CD14-positive monocyte (primary cell): ENCODE results near the gene DLL4. TPM values are rescaled to one million over a fixed set of nuclear protein-coding genes. Genes with fewer than 3 reads are reported as not detected.
A peak's percentile ranks its signal among the peaks of the same experiment; 100 is the strongest.

ENCODE experiments used
- DNase-seq, 3 donors: peaks; one replicate each; pipeline ENCODE4 v3.0.0-alpha.2; 2011 to 2022
- H2AFZ ChIP-seq: 2 replicates; pipeline ENCODE4 v1.6.0; 2012; ENCODE audit warnings: mild to moderate bottlenecking, low read depth, low read length, inconsistent platforms; ENCODE audit not compliant: insufficient read depth, poor library complexity, severe bottlenecking
- H3K27ac ChIP-seq, 2 donors: 1 replicate in 1 of 2; 2 replicates in 1 of 2; pipeline ENCODE4 v1.5.1; 2012 to 2013; ENCODE audit warnings: low read length in 2 of 2, control low read depth in 1 of 2, inconsistent platforms in 1 of 2, low read depth in 1 of 2, mild to moderate bottlenecking in 1 of 2
- H3K27me3 ChIP-seq, 2 donors: one replicate each; pipeline versions ENCODE4 v1.6.0 to v1.6.1; 2011 to 2013; ENCODE audit warnings: low read length in 2 of 2; ENCODE audit not compliant: control insufficient read depth in 2 of 2, insufficient read depth in 2 of 2
- H3K36me3 ChIP-seq, 2 donors: replicated peaks in 1 of 2; 1 replicate in 1 of 2; 2 replicates in 1 of 2; pipeline versions ENCODE4 v1.5.1 to v1.6.1; 2012 to 2013; ENCODE audit warnings: low read length in 2 of 2, control low read depth in 1 of 2, inconsistent platforms in 1 of 2, mild to moderate bottlenecking in 1 of 2; ENCODE audit not compliant: insufficient read depth in 2 of 2, control insufficient read depth in 1 of 2
- H3K4me1 ChIP-seq, 2 donors: 1 replicate in 1 of 2; 2 replicates in 1 of 2; pipeline versions ENCODE4 v1.5.1 to v1.6.1; 2012 to 2013; ENCODE audit warnings: low read length in 2 of 2, control low read depth in 1 of 2, inconsistent platforms in 1 of 2, mild to moderate bottlenecking in 1 of 2, moderate library complexity in 1 of 2; ENCODE audit not compliant: insufficient read depth in 2 of 2, control insufficient read depth in 1 of 2
- H3K4me2 ChIP-seq: replicated peaks from 2 replicates; pipeline ENCODE3; 2012; ENCODE audit warnings: low read length, moderate library complexity, mild to moderate bottlenecking; ENCODE audit not compliant: poor library complexity, severe bottlenecking; ENCODE audit errors: extremely low read depth
- H3K4me3 ChIP-seq, 3 experiments: fragments of 200-600 bp in 1 of 3; sonication (generic) in 1 of 3; replicated peaks in 1 of 3; 1 replicate in 2 of 3; 2 replicates in 1 of 3; pipeline ENCODE4 v1.5.1; 2011 to 2013; ENCODE audit warnings: low read length in 3 of 3, mild to moderate bottlenecking in 3 of 3, control low read depth in 2 of 3, low read depth in 2 of 3, inconsistent platforms in 1 of 3, moderate library complexity in 1 of 3
- H3K79me2 ChIP-seq: 2 replicates; pipeline ENCODE4 v1.6.0; 2012; ENCODE audit warnings: mild to moderate bottlenecking, control low read depth, inconsistent platforms, low read length, moderate library complexity; ENCODE audit not compliant: insufficient read depth
- H3K9ac ChIP-seq: 2 replicates; pipeline ENCODE4 v1.6.0; 2017; ENCODE audit warnings: low read length, mild to moderate bottlenecking; ENCODE audit not compliant: insufficient read depth, poor library complexity, severe bottlenecking
- H3K9me3 ChIP-seq, 2 donors: replicated peaks in 1 of 2; 1 replicate in 1 of 2; 2 replicates in 1 of 2; pipeline versions ENCODE4 v1.5.1 to v1.6.1; 2012 to 2013; ENCODE audit warnings: low read length in 2 of 2, control low read depth in 1 of 2; ENCODE audit not compliant: control insufficient read depth in 1 of 2, insufficient read depth in 1 of 2
- H4K20me1 ChIP-seq: 2 replicates; pipeline ENCODE4 v1.6.0; 2012; ENCODE audit warnings: mild to moderate bottlenecking, low read length, control low read depth, moderate library complexity; ENCODE audit not compliant: insufficient read depth
- H3K27ac Mint-ChIP-seq, 7 donors: one replicate each; pipeline ENCODE4 v1.8.0; 2020; ENCODE audit warnings: mild to moderate bottlenecking in 7 of 7, mixed read lengths in 7 of 7, moderate library complexity in 6 of 7, inconsistent platforms in 2 of 7
- H3K27me3 Mint-ChIP-seq, 3 donors: one replicate each; pipeline ENCODE4 v1.8.0; 2021 to 2022; ENCODE audit warnings: low read depth in 3 of 3, mild to moderate bottlenecking in 3 of 3, mixed read lengths in 3 of 3, moderate library complexity in 3 of 3, inconsistent platforms in 1 of 3
- H3K36me3 Mint-ChIP-seq, 2 donors: one replicate each; pipeline ENCODE4 v1.8.0; 2020; ENCODE audit warnings: mixed read lengths in 2 of 2, inconsistent platforms in 1 of 2, mild to moderate bottlenecking in 1 of 2
- H3K4me1 Mint-ChIP-seq: one replicate; pipeline ENCODE4 v1.8.0; 2020; ENCODE audit warnings: mild to moderate bottlenecking, mixed read lengths
- H3K4me3 Mint-ChIP-seq, 2 donors: one replicate each; pipeline ENCODE4 v1.8.0; 2020; ENCODE audit warnings: mild to moderate bottlenecking in 2 of 2, mixed read lengths in 2 of 2, moderate library complexity in 1 of 2
- H3K9me3 Mint-ChIP-seq, 7 donors: one replicate each; pipeline ENCODE4 v1.8.0; 2020 to 2022; ENCODE audit warnings: mixed read lengths in 7 of 7, mild to moderate bottlenecking in 6 of 7, moderate library complexity in 6 of 7, inconsistent platforms in 2 of 7
- WGBS: methylation state at CpG from one replicate; pipeline ENCODE4 v1.1.5; 2013; ENCODE audit warnings: missing lambda C conversion rate; ENCODE audit not compliant: insufficient coverage; 5-methylcytosine and 5-hydroxymethylcytosine counted together
- intact Hi-C, 2 donors: fragments of 100-400 bp; cut with micrococcal nuclease; formaldehyde crosslinking; loops; one replicate each; pipeline versions ENCODE4 v1.15.0 to v1.15.1; 2023
- polyA plus RNA-seq, 3 donors: library from polyadenylated mRNA; depleted of rRNA in 1 of 3; unstranded in 2 of 3; stranded (reverse) in 1 of 3; fragments of 300-500 nt in 2 of 3; fragments of >200 nt in 1 of 3; fragmentation: Illumina TruSeq in 2 of 3; gene quantifications; 1 replicate in 2 of 3; 2 replicates in 1 of 3; pipeline ENCODE4 v1.2.3, GENCODE V29; 2012 to 2021
- TF ChIP-seq, protein P1 (sequence below): fragments of 200-600 bp; IDR thresholded peaks from one replicate; pipeline ENCODE4 v1.8.0; 2022; ENCODE audit warnings: antibody characterized with exemption, mild to moderate bottlenecking

DLL4 gene
- polyA plus RNA-seq, 3 donors, result 0.07 TPM; not detected in 2

DNA sequence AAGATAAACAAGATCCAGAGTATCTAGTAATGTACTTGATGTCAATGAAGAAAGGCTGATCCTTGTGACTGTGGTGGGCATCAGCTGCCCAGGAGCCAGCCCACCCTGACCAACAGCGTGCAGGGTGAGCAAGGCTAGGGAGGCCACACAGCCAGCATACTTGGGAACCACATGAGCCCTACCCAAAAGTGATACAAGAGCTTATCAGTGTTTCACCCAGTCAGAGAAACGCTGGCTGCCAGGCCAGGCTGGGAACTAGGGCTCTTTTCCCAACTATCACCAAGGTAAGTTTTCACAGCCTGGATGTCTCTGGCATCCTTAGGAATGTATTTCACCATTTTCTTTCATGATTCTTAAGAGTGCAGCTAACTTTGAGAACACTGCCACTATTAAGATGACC lies 49.0 kb downstream of the DLL4 start:
- no peak overlapping the region for H3K4me2 ChIP-seq
- H3K27ac ChIP-seq, result no peak overlapping the region
- H3K9ac ChIP-seq, result no peak overlapping the region
- H3K27me3 Mint-ChIP-seq, result peaks cover 0 to 3% (median 0%) of the 10 kb centered on the region in 3 donors
- H4K20me1 ChIP-seq, result peaks cover 4% of the 10 kb centered on the region
- no peaks in the 10 kb centered on the region for H3K9me3 ChIP-seq
- TF ChIP-seq, protein P1, sequence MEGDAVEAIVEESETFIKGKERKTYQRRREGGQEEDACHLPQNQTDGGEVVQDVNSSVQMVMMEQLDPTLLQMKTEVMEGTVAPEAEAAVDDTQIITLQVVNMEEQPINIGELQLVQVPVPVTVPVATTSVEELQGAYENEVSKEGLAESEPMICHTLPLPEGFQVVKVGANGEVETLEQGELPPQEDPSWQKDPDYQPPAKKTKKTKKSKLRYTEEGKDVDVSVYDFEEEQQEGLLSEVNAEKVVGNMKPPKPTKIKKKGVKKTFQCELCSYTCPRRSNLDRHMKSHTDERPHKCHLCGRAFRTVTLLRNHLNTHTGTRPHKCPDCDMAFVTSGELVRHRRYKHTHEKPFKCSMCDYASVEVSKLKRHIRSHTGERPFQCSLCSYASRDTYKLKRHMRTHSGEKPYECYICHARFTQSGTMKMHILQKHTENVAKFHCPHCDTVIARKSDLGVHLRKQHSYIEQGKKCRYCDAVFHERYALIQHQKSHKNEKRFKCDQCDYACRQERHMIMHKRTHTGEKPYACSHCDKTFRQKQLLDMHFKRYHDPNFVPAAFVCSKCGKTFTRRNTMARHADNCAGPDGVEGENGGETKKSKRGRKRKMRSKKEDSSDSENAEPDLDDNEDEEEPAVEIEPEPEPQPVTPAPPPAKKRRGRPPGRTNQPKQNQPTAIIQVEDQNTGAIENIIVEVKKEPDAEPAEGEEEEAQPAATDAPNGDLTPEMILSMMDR, result no peak
- no peak overlapping the region for H3K27ac Mint-ChIP-seq
- no peaks in the 10 kb centered on the region for H3K9me3 Mint-ChIP-seq
- intact Hi-C loops, result no loop called here
- H3K4me3 Mint-ChIP-seq, result no peak overlapping the region
- no peak overlapping the region for H2AFZ ChIP-seq
- H3K4me1 Mint-ChIP-seq, result no peaks in the 10 kb centered on the region
- H3K4me1 ChIP-seq, result no peaks in the 10 kb centered on the region
- no peak for DNase-seq
- H3K4me3 ChIP-seq, result no peak overlapping the region
- no peaks in the 10 kb centered on the region for H3K79me2 ChIP-seq
- peaks cover 75 to 88% of the 10 kb centered on the region in 2 donors for H3K36me3 Mint-ChIP-seq
- H3K27me3 ChIP-seq, result no peaks in the 10 kb centered on the region
- 100% methylated on average over 1 of the region's 2 CpGs for WGBS
- peaks cover 70 to 77% of the 10 kb centered on the region in 2 donors for H3K36me3 ChIP-seq

DNA sequence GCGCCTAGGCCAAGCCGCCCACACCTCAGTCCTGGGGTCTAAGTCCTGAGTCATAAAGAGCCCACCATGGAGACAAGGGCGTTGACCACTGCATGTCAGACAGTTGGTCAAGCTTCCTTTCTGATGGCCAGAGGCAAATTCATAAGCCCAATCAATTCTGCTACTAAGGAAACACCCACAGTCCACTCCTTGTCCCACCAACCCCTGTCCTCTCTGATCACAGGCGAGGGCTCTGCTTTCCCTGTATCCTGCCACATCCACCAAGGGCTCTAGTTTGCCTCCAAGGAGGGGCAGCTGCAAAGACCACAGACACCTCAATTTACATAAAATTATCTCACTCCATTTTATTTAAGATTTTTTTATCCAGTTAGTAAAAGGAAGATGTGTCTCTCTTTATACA lies 49.4 kb downstream of the DLL4 start:
- H3K4me1 Mint-ChIP-seq, result no peaks in the 10 kb centered on the region
- no peak overlapping the region for H2AFZ ChIP-seq
- DNase-seq, result no peak
- H3K27me3 ChIP-seq, result no peaks in the 10 kb centered on the region
- peaks cover 74 to 81% of the 10 kb centered on the region in 2 donors for H3K36me3 ChIP-seq
- no peak overlapping the region for H3K27ac ChIP-seq
- peaks cover 0 to 3% (median 0%) of the 10 kb centered on the region in 3 donors for H3K27me3 Mint-ChIP-seq
- no peak overlapping the region for H3K4me3 Mint-ChIP-seq
- peaks cover 4% of the 10 kb centered on the region for H4K20me1 ChIP-seq
- no peaks in the 10 kb centered on the region for H3K4me1 ChIP-seq
- peaks cover 79 to 92% of the 10 kb centered on the region in 2 donors for H3K36me3 Mint-ChIP-seq
- WGBS, result 100% methylated on average over 4 of the region's 4 CpGs
- H3K79me2 ChIP-seq, result no peaks in the 10 kb centered on the region
- TF ChIP-seq, protein P1, result no peak
- intact Hi-C loops, result no loop called here
- H3K9me3 ChIP-seq, result no peaks in the 10 kb centered on the region
- H3K4me2 ChIP-seq, result no peak overlapping the region
- H3K9ac ChIP-seq, result no peak overlapping the region
- H3K4me3 ChIP-seq, result no peak overlapping the region
- peak overlapping the region in 1 of 7 donors; percentile 20 for H3K27ac Mint-ChIP-seq
- H3K9me3 Mint-ChIP-seq, result no peaks in the 10 kb centered on the region
